Liver (tissue), 9 donors: ENCODE results near the gene METTL21A. TPM values are rescaled to one million over a fixed set of nuclear protein-coding genes. Genes with fewer than 3 reads are reported as not detected.

Experiments used
- DNase-seq: peaks from one replicate; pipeline ENCODE4 v3.0.0-alpha.2; 2017; ENCODE audit warnings: low spot score
- H3K27ac ChIP-seq, 2 donors: one replicate each; pipeline ENCODE4 v1.7.0; 2013; ENCODE audit warnings: inconsistent platforms in 2 of 2, low read length in 2 of 2, control low read depth in 1 of 2, low read depth in 1 of 2, mild to moderate bottlenecking in 1 of 2
- H3K27me3 ChIP-seq, 4 donors: one replicate each; pipeline versions ENCODE4 v1.6.1 to v1.7.0; 2013; ENCODE audit warnings: low read length in 3 of 4, inconsistent platforms in 1 of 4, mild to moderate bottlenecking in 1 of 4, moderate library complexity in 1 of 4; ENCODE audit not compliant: control insufficient read depth in 4 of 4, insufficient read depth in 4 of 4
- H3K36me3 ChIP-seq, 4 donors: one replicate each; pipeline versions ENCODE4 v1.6.1 to v1.7.0; 2013; ENCODE audit warnings: low read length in 3 of 4, mild to moderate bottlenecking in 3 of 4, low read depth in 1 of 4, moderate library complexity in 1 of 4; ENCODE audit not compliant: control insufficient read depth in 4 of 4, insufficient read depth in 3 of 4
- H3K4me1 ChIP-seq, 4 donors: one replicate each; pipeline versions ENCODE4 v1.6.1 to v1.7.0; 2013; ENCODE audit warnings: low read length in 3 of 4, mild to moderate bottlenecking in 3 of 4, moderate library complexity in 1 of 4; ENCODE audit not compliant: control insufficient read depth in 4 of 4, insufficient read depth in 4 of 4
- H3K4me3 ChIP-seq, 3 donors: one replicate each; pipeline versions ENCODE4 v1.6.1 to v1.7.0; 2013; ENCODE audit warnings: low read length in 3 of 3, control low read depth in 1 of 3, low read depth in 1 of 3, mild to moderate bottlenecking in 1 of 3
- H3K9ac ChIP-seq, 2 donors: one replicate each; pipeline ENCODE4 v1.7.0; 2013; ENCODE audit warnings: low read length in 2 of 2, mild to moderate bottlenecking in 2 of 2, moderate library complexity in 2 of 2, control low read depth in 1 of 2, low read depth in 1 of 2
- H3K9me3 ChIP-seq, 4 donors: one replicate each; pipeline versions ENCODE4 v1.6.1 to v1.7.0; 2013; ENCODE audit warnings: low read length in 3 of 4; ENCODE audit not compliant: control insufficient read depth in 4 of 4
- FOXA1 ChIP-seq: IDR thresholded peaks from 2 replicates; pipeline ENCODE4 v1.6.1; 2016; ENCODE audit warnings: antibody characterized with exemption
- FOXA2 ChIP-seq: IDR thresholded peaks from 2 replicates; pipeline ENCODE4 v1.6.1; 2016; ENCODE audit warnings: antibody characterized with exemption
- HNF4A ChIP-seq, 2 donors: conservative IDR thresholded peaks; 2 replicates each; pipeline ENCODE4 v1.6.1; 2016; ENCODE audit warnings: antibody characterized with exemption in 2 of 2, mild to moderate bottlenecking in 2 of 2
- HNF4G ChIP-seq: IDR thresholded peaks from 2 replicates; pipeline ENCODE4 v1.6.1; 2016; ENCODE audit warnings: antibody characterized with exemption
- JUND ChIP-seq, 2 donors: IDR thresholded peaks; 2 replicates each; pipeline ENCODE4 v1.6.1; 2016; ENCODE audit warnings: antibody characterized with exemption in 2 of 2
- RXRA ChIP-seq, 2 donors: IDR thresholded peaks; 2 replicates each; pipeline ENCODE4 v1.6.1; 2017 to 2018; ENCODE audit warnings: antibody characterized with exemption in 2 of 2, mild to moderate bottlenecking in 1 of 2
- SP1 ChIP-seq: IDR thresholded peaks from 2 replicates; pipeline ENCODE4 v1.6.1; 2018; ENCODE audit warnings: antibody characterized with exemption, mild to moderate bottlenecking
- TAF1 ChIP-seq: conservative IDR thresholded peaks from 2 replicates; pipeline ENCODE4 v1.6.1; 2016; ENCODE audit warnings: antibody characterized with exemption, mild to moderate bottlenecking
- YY1 ChIP-seq: IDR thresholded peaks from 2 replicates; pipeline ENCODE4 v1.6.1; 2016; ENCODE audit warnings: antibody characterized with exemption, mild to moderate bottlenecking
- WGBS: extraction: QIAGEN DNeasy Blood & Tissue Kit; methylation state at CpG from one replicate; pipeline ENCODE4 v1.1.7; 2013; 5-methylcytosine and 5-hydroxymethylcytosine counted together
- polyA plus RNA-seq, 2 donors: library from polyadenylated mRNA; stranded (reverse) in 1 of 2; unstranded in 1 of 2; fragments of 200-250 nt in 1 of 2; fragments of >200 nt in 1 of 2; fragmentation: Nextera tagmentation in 1 of 2; extraction: Ambion mirVana in 1 of 2; gene quantifications; one replicate each; pipeline versions ENCODE4 v1.2.1 to v1.2.3, GENCODE V29; 2013 to 2015
- total RNA-seq, 2 donors: library from RNA; depleted of rRNA; stranded (reverse); fragments of >200 nt; gene quantifications; one replicate each; pipeline ENCODE4 v1.2.3, GENCODE V29; 2014
- TF ChIP-seq, protein P1 (sequence below): IDR thresholded peaks from 2 replicates; pipeline ENCODE4 v1.6.1; 2016; ENCODE audit warnings: antibody characterized with exemption
- TF ChIP-seq, protein P2 (sequence below): IDR thresholded peaks from 2 replicates; pipeline ENCODE4 v1.6.1; 2016; ENCODE audit warnings: antibody characterized with exemption
- TF ChIP-seq, protein P3 (sequence below): fragments of 150-350 bp; IDR thresholded peaks from 2 replicates; pipeline ENCODE4 v1.5.1; 2017; ENCODE audit warnings: improper control_type of control experiment, low read depth, low read length; ENCODE audit not compliant: missing input control
- donor health status: healthy.
- donor health status: healthy.
- donor health status: healthy.
- donor health status: healthy.
- donor health status: healthy.

Gene METTL21A
- total and polyA plus RNA-seq, 4 donors: 10.0 to 27.4 (median 12.3) TPM

DNA sequence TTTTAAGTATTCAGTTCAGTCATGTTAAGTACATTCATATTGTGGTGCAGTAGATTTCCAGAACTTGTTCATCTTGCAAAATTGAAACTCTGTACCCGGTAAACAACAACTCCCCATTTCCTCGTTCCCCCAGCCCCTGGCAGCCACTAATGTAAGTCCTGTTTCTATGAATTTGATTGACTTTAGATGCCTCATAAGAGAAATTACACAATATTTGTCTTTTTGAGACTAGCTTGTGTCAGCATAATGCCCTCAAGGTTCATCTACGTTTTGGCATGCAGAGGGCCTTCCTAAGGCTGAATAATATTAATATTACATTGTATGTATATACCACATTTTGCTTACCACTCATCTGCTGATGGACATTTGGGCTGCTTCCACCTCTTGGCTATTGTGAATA lies 30.9 kb downstream of the METTL21A start:
- DNase-seq: no peak

DNA sequence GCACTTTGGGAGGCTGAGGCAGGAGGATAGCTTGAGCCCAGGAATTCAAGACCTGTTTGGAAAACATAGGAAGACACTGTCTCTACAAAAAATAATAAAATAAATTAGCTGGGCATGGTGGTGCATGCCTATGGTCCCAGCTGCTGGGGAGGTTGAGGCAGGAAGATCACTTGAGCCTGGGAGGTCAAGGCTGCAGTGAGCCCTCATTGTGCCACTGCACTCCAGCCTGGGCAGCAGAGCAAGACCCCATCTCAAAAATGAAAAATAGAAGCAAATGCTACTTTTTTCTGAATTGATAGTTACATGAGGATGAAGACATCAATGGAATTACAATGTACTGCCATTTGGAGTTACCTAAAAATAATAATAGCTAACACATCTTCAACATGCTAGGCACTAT lies 31.9 kb downstream of the METTL21A start:
- H3K27ac ChIP-seq: no peak overlapping the region

More for the DNA sequence above, 30.9 kb downstream of the METTL21A start:
- no peaks in the 10 kb centered on the region for H3K9me3 ChIP-seq
- WGBS: 27% methylated on average over 3 of the region's 3 CpGs
- H3K27me3 ChIP-seq: no peaks in the 10 kb centered on the region
- H3K9ac ChIP-seq: no peak overlapping the region
- TF ChIP-seq HNF4A (conservative IDR thresholded peaks at IDR 0.05) (peak; percentile 27 to 41), SP1 (no peak), JUND (IDR thresholded peaks at IDR 0.05) (peak in 1 of 2 donors; percentile 8)
- peaks cover 0 to 3% (median 0%) of the 10 kb centered on the region in 4 donors for H3K4me1 ChIP-seq
- H3K27ac ChIP-seq: no peak overlapping the region
- no peak overlapping the region for H3K4me3 ChIP-seq
- H3K36me3 ChIP-seq: peaks cover 0 to 14% (median 2%) of the 10 kb centered on the region in 4 donors

DNA sequence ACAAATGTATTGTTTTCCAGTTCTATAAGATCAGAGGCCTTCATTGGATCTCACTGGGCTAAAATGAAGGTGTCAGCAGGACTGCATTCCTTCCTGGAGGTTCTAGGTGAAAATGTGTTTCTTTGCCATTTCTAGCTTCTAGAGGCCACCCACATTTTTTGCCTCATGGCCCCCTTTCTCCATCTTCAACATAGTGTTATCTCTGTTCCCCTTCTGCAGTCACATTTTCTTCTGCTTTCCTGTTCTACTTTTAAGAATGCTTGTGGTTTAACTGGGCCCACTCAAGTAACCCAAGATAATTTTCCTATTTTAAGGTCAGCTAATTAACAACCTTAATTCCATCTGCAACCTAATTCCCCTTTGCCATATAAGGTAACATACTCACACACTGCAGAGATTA lies 36.1 kb downstream of the METTL21A start:
- Histone ChIP-seq H3K36me3 (peaks cover 5 to 21% (median 10%) of the 10 kb centered on the region in 4 donors), H3K4me1 (peaks cover 0 to 3% (median 0%) of the 10 kb centered on the region in 4 donors), H3K27ac (no peak overlapping the region), H3K27me3 (no peaks in the 10 kb centered on the region), H3K9ac (no peak overlapping the region), H3K9me3 (no peaks in the 10 kb centered on the region), H3K4me3 (no peak overlapping the region)
- no peak for DNase-seq
- TF ChIP-seq, protein P1, sequence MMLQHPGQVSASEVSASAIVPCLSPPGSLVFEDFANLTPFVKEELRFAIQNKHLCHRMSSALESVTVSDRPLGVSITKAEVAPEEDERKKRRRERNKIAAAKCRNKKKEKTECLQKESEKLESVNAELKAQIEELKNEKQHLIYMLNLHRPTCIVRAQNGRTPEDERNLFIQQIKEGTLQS: no peak
- TF ChIP-seq HNF4G: no peak

More for the DNA sequence above, 31.9 kb downstream of the METTL21A start:
- Histone ChIP-seq H3K36me3 (peaks cover 0 to 17% (median 2%) of the 10 kb centered on the region in 4 donors), H3K9ac (no peak overlapping the region), H3K4me3 (no peak overlapping the region), H3K4me1 (peaks cover 0 to 3% (median 0%) of the 10 kb centered on the region in 4 donors), H3K27me3 (no peaks in the 10 kb centered on the region), H3K9me3 (no peaks in the 10 kb centered on the region)
- TF ChIP-seq, protein P1: no peak
- no peak for DNase-seq

DNA sequence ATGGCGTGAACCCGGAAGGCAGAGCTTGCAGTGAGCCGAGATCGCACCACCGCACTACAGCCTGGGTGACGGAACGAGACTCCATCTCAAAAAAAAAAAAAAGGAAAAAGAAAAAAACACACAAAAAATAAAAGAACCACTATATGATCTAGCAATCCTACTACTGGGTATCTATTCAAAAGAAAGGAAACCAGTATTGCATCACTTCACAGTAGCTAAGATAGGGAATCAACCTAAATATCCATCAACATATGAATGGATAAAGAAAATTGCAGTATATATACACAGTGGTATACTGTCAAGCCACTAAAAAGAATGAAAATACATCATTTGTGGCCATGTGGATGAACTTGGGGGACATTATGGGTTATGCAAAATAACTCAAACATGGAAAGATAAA lies 37.9 kb downstream of the METTL21A start:
- TF ChIP-seq, protein P2, sequence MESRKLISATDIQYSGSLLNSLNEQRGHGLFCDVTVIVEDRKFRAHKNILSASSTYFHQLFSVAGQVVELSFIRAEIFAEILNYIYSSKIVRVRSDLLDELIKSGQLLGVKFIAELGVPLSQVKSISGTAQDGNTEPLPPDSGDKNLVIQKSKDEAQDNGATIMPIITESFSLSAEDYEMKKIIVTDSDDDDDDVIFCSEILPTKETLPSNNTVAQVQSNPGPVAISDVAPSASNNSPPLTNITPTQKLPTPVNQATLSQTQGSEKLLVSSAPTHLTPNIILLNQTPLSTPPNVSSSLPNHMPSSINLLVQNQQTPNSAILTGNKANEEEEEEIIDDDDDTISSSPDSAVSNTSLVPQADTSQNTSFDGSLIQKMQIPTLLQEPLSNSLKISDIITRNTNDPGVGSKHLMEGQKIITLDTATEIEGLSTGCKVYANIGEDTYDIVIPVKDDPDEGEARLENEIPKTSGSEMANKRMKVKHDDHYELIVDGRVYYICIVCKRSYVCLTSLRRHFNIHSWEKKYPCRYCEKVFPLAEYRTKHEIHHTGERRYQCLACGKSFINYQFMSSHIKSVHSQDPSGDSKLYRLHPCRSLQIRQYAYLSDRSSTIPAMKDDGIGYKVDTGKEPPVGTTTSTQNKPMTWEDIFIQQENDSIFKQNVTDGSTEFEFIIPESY: no peak
- TF ChIP-seq, protein P1: no peak
- no peak for TF ChIP-seq FOXA2
- TF ChIP-seq, protein P3, sequence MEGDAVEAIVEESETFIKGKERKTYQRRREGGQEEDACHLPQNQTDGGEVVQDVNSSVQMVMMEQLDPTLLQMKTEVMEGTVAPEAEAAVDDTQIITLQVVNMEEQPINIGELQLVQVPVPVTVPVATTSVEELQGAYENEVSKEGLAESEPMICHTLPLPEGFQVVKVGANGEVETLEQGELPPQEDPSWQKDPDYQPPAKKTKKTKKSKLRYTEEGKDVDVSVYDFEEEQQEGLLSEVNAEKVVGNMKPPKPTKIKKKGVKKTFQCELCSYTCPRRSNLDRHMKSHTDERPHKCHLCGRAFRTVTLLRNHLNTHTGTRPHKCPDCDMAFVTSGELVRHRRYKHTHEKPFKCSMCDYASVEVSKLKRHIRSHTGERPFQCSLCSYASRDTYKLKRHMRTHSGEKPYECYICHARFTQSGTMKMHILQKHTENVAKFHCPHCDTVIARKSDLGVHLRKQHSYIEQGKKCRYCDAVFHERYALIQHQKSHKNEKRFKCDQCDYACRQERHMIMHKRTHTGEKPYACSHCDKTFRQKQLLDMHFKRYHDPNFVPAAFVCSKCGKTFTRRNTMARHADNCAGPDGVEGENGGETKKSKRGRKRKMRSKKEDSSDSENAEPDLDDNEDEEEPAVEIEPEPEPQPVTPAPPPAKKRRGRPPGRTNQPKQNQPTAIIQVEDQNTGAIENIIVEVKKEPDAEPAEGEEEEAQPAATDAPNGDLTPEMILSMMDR: no peak
- no peak for TF ChIP-seq YY1
- TF ChIP-seq RXRA (IDR thresholded peaks at IDR 0.05): no peak
- TF ChIP-seq FOXA1: no peak
- no peak for TF ChIP-seq JUND (IDR thresholded peaks at IDR 0.05)
- TF ChIP-seq TAF1: no peak
- no peaks in the 10 kb centered on the region for H3K4me1 ChIP-seq
- no peak overlapping the region for H3K27ac ChIP-seq
- no peak overlapping the region for H3K9ac ChIP-seq
- WGBS: over 99% methylated on average over 7 of the region's 7 CpGs
- H3K36me3 ChIP-seq: peaks cover 3 to 22% (median 12%) of the 10 kb centered on the region in 4 donors
- H3K27me3 ChIP-seq: no peaks in the 10 kb centered on the region
- no peak for DNase-seq
- H3K9me3 ChIP-seq: no peaks in the 10 kb centered on the region
- no peak overlapping the region for H3K4me3 ChIP-seq
